H1 (cell line): ENCODE results near the gene NMT1. TPM values are rescaled to one million over a fixed set of nuclear protein-coding genes. Genes with fewer than 3 reads are reported as not detected.

ENCODE experiments used
- FOSL1 ChIP-seq: IDR thresholded peaks from 2 replicates; pipeline ENCODE4 v1.6.1; 2011; ENCODE audit warnings: mild to moderate bottlenecking, low read depth, low read length, moderate library complexity; ENCODE audit not compliant: insufficient read depth
- RNF2 ChIP-seq: fragments of 200-900, 300-1000 bp; sonication (generic); IDR thresholded peaks from 2 replicates; pipeline ENCODE4 v1.7.1; 2016; ENCODE audit warnings: borderline replicate concordance, low read depth, mild to moderate bottlenecking, antibody characterized with exemption, low read length; ENCODE audit not compliant: poor library complexity, severe bottlenecking; ENCODE audit errors: missing control alignments
- TCF12 ChIP-seq: IDR thresholded peaks from 2 replicates; pipeline ENCODE4 v1.6.1; 2011; ENCODE audit warnings: low read depth, mild to moderate bottlenecking, low read length
- polyA plus RNA-seq, 7 experiments: library from polyadenylated mRNA; depleted of rRNA in 3 of 7; stranded (reverse) in 5 of 7; unstranded in 2 of 7; fragments of >200 nt in 5 of 7; fragments of 200-250 nt in 2 of 7; gene quantifications; 1 replicate in 5 of 7; 2 replicates in 1 of 7; 4 replicates in 1 of 7; pipeline versions ENCODE4 v1.2.1 to v1.2.3, GENCODE V29; 2011 to 2013; ENCODE audit warnings: missing spikeins in 2 of 7, mixed read lengths in 2 of 7
- total RNA-seq: library from RNA; stranded (reverse); fragmentation: NEBNext Ultra II Directional; extraction: Animal tissue kit (Norgen Biotek cat#: 25700); gene quantifications from 2 replicates; pipeline ENCODE4 v1.2.1, GENCODE V29; 2021

NMT1 gene
- total and polyA plus RNA-seq, 2 of the 8 experiments (the other 6 are each of a cell fraction or from before 2014, with no cell fraction given), result 42.9 to 149 TPM

GRCh38 chr17:45022288-45022648, 38.8 kb upstream of the NMT1 start (continued):
- TF ChIP-seq RNF2 (no peak), TCF12 (no peak), FOSL1 (no peak)
